Breast epithelium (tissue), 4 donors: Measurements from ENCODE around the gene PTPRCAP. TPM values are rescaled to one million over a fixed set of nuclear protein-coding genes. Genes with fewer than 3 reads are reported as not detected.

Experiments
- DNase-seq, 2 donors: peaks; one replicate each; pipeline ENCODE4 v3.0.0-alpha.2; 2019; ENCODE audit warnings: low spot score in 2 of 2
- H3K27ac ChIP-seq, 2 donors: fragments of 200-600 bp; sonication (generic) in 1 of 2; one replicate each; pipeline ENCODE4 v1.5.1; 2016 to 2019; ENCODE audit warnings: mild to moderate bottlenecking in 1 of 2
- H3K27me3 ChIP-seq, 2 donors: fragments of 200-600 bp; sonication (generic) in 1 of 2; one replicate each; pipeline versions ENCODE4 v1.5.1 to v1.6.0; 2017 to 2019; ENCODE audit warnings: control low read depth in 1 of 2, mild to moderate bottlenecking in 1 of 2
- H3K36me3 ChIP-seq: fragments of 200-600 bp; one replicate; pipeline ENCODE4 v1.5.1; 2019
- H3K4me1 ChIP-seq, 2 donors: fragments of 200-600 bp; sonication (generic); one replicate each; pipeline ENCODE4 v1.5.1; 2016 to 2019; ENCODE audit warnings: control low read depth in 1 of 2
- H3K4me3 ChIP-seq, 3 donors: fragments of 200-600 bp; sonication (generic); 1 replicate in 2 of 3; 2 replicates in 1 of 3; pipeline ENCODE4 v1.5.1; 2016 to 2019; ENCODE audit warnings: mild to moderate bottlenecking in 3 of 3, moderate library complexity in 2 of 3
- H3K9me3 ChIP-seq, 2 donors: fragments of 200-600 bp; sonication (generic) in 1 of 2; one replicate each; pipeline ENCODE4 v1.5.1; 2016 to 2019; ENCODE audit warnings: control low read depth in 1 of 2
- CTCF ChIP-seq, 3 donors: fragments of 450-650 bp; IDR thresholded peaks; one replicate each; pipeline ENCODE4 v1.5.1; 2016 to 2017; ENCODE audit warnings: antibody characterized with exemption in 3 of 3, mild to moderate bottlenecking in 3 of 3, moderate library complexity in 3 of 3
- POLR2A ChIP-seq: fragments of 450-650 bp; IDR thresholded peaks from one replicate; pipeline ENCODE4 v1.6.1; 2016; ENCODE audit warnings: antibody characterized with exemption, mild to moderate bottlenecking, moderate library complexity
- POLR2AphosphoS5 ChIP-seq, 3 donors: sonication (generic); formaldehyde crosslinking; IDR thresholded peaks; one replicate each; pipeline ENCODE4 v1.6.1; 2017; ENCODE audit warnings: antibody characterized with exemption in 3 of 3
- intact Hi-C: fragments of 100-400 bp; cut with DNase I; formaldehyde crosslinking; loops from one replicate; pipeline ENCODE4 v1.15.1; 2023; ENCODE audit warnings: low total_unique reads
- total RNA-seq, 3 donors: library from RNA; depleted of rRNA; stranded (reverse); fragments of >200 nt; gene quantifications; one replicate each; pipeline ENCODE4 v1.1.0, GENCODE V29; 2016

Gene PTPRCAP
- total RNA-seq, 3 donors from 2014 or later, result 2.1 to 9.2 (median 8.0) TPM

GRCh38 chr11:67448220-67448609 is 10.7 kb upstream of the PTPRCAP start:
- no peaks in the 10 kb centered on the region for H3K9me3 ChIP-seq
- no peak overlapping the region for H3K27ac ChIP-seq
- no peak for DNase-seq
- no peaks in the 10 kb centered on the region for H3K36me3 ChIP-seq
- no peaks in the 10 kb centered on the region for H3K4me1 ChIP-seq
- no peak overlapping the region for H3K4me3 ChIP-seq
- TF ChIP-seq POLR2A (no peak), CTCF (IDR thresholded peaks at IDR 0.05) (no peak), POLR2AphosphoS5 (IDR thresholded peaks at IDR 0.05) (no peak)
- no peaks in the 10 kb centered on the region for H3K27me3 ChIP-seq
- intact Hi-C loops, result no loop called here

GRCh38 chr11:67445515-67445914 is 8.0 kb upstream of the PTPRCAP start:
- DNase-seq, result no peak
- Histone ChIP-seq H3K9me3 (no peaks in the 10 kb centered on the region), H3K27me3 (no peaks in the 10 kb centered on the region), H3K36me3 (no peaks in the 10 kb centered on the region), H3K4me3 (no peak overlapping the region), H3K27ac (no peak overlapping the region), H3K4me1 (peaks cover 0 to 7% of the 10 kb centered on the region in 2 donors)
- intact Hi-C loops, result no loop called here
- TF ChIP-seq POLR2A (no peak), CTCF (IDR thresholded peaks at IDR 0.05) (no peak), POLR2AphosphoS5 (IDR thresholded peaks at IDR 0.05) (no peak)

GRCh38 chr11:67442504-67443404 is 5.3 kb upstream of the PTPRCAP start:
- Histone ChIP-seq H3K36me3 (no peaks in the 10 kb centered on the region), H3K9me3 (no peaks in the 10 kb centered on the region), H3K4me3 (peak overlapping the region; percentile 77 to 88 (median 79)), H3K27me3 (no peaks in the 10 kb centered on the region), H3K27ac (peak overlapping the region; percentile 91 to 96), H3K4me1 (peaks cover 0 to 12% of the 10 kb centered on the region in 2 donors)
- no peak for DNase-seq
- no peak for TF ChIP-seq POLR2AphosphoS5 (IDR thresholded peaks at IDR 0.05)
- no peak for TF ChIP-seq CTCF (IDR thresholded peaks at IDR 0.05)
- TF ChIP-seq POLR2A, result no peak
- intact Hi-C loops, result no loop called here

GRCh38 chr11:67441731-67442351 is 4.4 kb upstream of the PTPRCAP start:
- peak overlapping the region; percentile 91 to 96 for H3K27ac ChIP-seq
- TF ChIP-seq POLR2AphosphoS5 (IDR thresholded peaks at IDR 0.05) (no peak), CTCF (IDR thresholded peaks at IDR 0.05) (no peak), POLR2A (no peak)
- DNase-seq, result no peak
- no peaks in the 10 kb centered on the region for H3K27me3 ChIP-seq
- H3K4me1 ChIP-seq, result peaks cover 0 to 12% of the 10 kb centered on the region in 2 donors
- peak overlapping the region in 1 of 3 donors; percentile 79 for H3K4me3 ChIP-seq
- H3K36me3 ChIP-seq, result no peaks in the 10 kb centered on the region
- intact Hi-C loops, result no loop called here
- H3K9me3 ChIP-seq, result no peaks in the 10 kb centered on the region

GRCh38 chr11:67441098-67441563 is 3.6 kb upstream of the PTPRCAP start:
- no peaks in the 10 kb centered on the region for H3K9me3 ChIP-seq
- intact Hi-C loops, result no loop called here
- no peaks in the 10 kb centered on the region for H3K36me3 ChIP-seq
- H3K27ac ChIP-seq, result peak overlapping the region in 1 of 2 donors; percentile 61
- TF ChIP-seq POLR2AphosphoS5 (IDR thresholded peaks at IDR 0.05) (no peak), POLR2A (no peak), CTCF (IDR thresholded peaks at IDR 0.05) (no peak)
- H3K4me1 ChIP-seq, result peaks cover 0 to 12% of the 10 kb centered on the region in 2 donors
- DNase-seq, result no peak
- no peak overlapping the region for H3K4me3 ChIP-seq
- H3K27me3 ChIP-seq, result no peaks in the 10 kb centered on the region
